A172 (cell line): ENCODE results near the gene S1PR4. TPM values are rescaled to one million over a fixed set of nuclear protein-coding genes. Genes with fewer than 3 reads are reported as not detected.
"Not testable (repeated sequence)": the region's sequence is repeated elsewhere in the genome, so short reads cannot be mapped to it uniquely, and the experiment has no call there.

Experiments
- DNase-seq: peaks from one replicate; pipeline ENCODE4 v3.0.0-alpha.2; 2015; ENCODE audit warnings: low spot score
- total RNA-seq: library from RNA; depleted of rRNA; stranded (reverse); fragments of >200 nt; shearing (Covaris generic); gene quantifications from 2 replicates; pipeline ENCODE4 v1.2.3, GENCODE V29; 2014

The S1PR4 gene
- total RNA-seq, 1 experiment from 2014 or later: 0.26 TPM

DNA sequence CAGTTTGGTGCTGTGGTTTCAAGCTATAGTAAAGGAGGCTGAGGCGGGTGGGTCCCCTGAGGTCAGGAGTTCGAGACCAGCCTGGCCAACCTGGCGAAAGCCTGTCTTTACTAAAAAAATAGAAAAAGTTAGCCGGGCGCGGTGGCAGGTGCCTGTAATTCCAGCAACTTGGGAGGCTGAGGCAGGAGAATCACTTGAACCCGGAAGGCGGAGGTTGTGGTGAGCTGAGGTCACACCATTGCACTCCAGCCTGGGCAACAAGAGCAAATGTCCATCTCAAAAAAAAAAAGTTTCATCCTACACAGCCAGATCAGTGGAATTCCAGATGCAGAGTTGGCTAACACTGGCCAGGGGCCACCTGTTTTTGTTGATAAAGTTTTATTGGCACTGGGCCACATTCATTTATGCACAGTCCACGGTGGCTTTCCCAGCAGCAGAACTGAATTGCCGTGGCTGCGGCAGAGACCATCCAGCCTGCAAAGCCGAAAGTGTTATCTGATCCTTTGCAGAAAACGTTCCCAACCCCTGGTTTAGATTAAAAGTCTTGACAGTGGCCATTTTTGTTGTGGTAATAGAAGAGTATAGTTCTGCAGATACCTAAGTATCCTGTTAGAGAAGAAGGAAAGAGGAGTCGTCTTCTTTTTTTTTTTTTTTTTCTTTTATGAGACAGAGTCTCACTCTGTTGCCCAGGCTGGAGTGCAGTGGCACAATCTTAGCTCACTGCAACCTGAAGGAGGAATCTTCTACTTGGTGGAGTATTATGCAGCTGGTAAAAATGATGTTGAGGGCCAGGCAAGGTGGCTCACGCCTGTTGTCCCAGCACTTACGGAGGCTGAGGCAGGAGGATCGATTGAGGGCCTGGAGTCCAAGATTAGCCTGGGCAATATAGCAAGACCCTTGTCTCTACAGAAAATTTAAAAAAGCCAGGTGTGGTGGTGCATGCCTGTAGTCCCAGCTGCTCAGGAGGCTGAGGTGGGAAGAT is 15.8 kb downstream of the S1PR4 start:
- DNase-seq: no peak

DNA sequence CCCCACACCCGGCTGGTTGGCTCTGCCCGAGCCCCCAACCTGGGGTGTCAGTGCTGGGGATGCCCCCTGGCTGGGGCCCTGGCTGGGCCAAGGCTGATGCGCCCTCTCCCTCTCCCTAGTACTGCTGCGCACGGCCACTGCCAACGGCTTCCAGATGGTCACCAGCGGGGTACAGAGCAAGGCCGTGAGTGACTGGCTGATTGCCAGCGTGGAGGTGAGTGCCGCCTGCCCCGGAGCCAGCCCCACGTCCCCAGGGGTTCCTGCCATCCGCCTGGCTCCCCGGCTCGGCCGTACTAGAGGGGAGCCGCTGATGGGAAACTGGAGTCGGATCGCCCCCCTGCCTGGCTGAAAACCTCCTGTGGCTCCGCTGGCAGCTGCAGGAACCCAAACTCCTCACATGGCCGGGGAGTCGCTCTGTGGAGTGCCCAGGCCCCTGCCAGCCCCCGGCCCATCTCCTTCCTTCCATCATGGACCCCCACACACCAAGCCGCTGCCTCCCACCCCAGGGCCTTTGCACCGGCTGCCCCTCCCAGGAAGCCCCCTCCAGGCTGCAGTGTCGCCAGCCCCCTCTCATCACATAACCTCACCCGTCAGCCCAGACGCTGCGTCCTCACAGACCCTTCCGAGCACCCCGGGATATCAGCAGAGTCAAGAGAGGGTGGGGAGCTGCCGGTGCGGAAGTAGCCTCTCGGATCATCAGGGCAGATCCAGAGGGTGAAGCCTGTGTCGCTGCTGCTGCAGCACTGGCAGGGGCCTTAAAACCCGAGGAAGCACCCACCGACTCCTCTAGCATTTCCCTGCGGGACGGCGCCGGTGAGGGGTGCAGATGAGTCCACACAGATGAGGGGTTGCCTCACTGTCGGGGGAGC is 17.7 kb downstream of the S1PR4 start:
- no peak for DNase-seq

DNA sequence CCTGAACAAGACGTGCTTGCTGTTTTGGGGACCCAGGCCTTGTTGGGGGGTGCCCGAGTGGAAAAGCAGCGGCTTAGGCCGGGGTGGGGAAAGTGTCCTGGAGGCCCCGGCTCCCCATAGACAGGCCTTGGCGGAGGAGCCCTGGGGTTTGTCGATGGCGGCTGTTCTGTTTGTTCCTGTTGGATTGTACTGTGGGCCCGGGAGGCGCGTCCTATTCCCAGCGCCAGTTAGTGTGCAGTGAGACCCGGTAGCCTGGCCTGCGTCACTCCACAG is 18.3 kb downstream of the S1PR4 start:
- DNase-seq: no peak

DNA sequence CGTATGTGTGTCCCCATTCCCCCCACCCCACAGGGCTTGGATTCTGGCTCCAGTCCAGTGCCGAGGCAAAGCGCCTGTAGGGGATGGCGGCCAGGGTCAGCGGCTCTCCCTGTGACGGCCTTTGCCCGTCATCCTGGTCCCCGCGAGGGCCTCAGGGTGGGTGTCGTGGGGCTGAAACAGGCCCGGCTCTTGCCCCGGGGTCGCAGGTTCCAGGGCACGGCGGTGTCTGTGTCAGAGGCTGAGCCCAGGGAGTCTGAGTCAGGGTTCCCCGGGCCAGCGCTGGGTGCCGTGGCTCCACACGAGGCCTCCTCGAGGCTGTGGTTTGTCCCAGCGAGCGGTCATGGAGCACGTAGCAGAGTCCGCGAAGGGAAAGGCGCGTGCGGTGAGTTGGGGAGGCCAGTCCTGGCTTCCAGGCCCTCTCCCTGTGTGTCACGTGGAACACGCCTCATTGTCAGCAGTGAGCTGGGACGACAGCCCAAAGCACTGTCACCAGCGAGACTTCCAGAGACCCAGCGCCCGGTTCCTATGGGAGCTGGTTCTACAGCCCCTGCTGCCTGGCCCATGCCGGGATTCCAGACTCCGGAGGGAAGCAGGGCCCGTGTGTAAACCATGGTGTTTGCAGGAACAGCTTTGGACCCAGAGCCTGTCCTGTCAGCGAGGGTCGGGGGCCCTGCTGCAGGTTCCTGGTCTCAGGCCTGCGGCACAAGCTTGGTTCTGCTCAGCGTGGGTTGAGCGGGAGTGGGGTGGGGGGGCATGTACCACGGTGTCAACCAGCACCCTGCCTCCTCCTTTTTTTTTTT is 20.5 kb downstream of the S1PR4 start:
- DNase-seq: no peak

DNA sequence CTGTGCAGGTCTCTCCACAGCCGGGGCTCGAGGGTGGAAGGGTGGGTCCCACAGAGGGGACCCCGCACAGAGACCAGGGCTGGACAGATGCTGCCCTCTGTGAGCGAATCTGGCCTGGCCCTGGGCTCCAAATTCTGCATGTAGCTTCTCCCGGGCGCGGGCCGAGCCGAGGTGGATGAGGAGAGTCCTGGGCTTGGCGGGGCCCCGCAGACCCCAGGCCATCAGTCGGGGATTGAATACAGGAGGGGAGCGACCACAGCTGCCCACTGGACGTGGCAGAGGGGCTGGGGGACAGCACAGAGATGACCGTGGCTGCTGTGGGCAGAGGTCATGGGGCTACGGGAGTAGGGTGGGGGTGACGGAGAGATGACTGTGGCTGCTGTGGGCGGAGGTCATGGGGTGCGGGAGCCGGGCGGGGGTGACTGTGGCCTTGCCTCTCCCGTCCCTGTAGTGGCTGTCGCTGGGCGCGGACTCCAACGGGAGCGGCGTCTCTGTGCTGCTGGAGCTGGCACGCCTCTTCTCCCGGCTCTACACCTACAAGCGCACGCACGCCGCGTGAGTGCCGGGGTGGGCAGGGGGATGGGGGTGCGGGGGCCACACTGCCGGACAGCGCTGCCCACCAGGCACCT is 22.6 kb downstream of the S1PR4 start:
- DNase-seq: no peak

DNA sequence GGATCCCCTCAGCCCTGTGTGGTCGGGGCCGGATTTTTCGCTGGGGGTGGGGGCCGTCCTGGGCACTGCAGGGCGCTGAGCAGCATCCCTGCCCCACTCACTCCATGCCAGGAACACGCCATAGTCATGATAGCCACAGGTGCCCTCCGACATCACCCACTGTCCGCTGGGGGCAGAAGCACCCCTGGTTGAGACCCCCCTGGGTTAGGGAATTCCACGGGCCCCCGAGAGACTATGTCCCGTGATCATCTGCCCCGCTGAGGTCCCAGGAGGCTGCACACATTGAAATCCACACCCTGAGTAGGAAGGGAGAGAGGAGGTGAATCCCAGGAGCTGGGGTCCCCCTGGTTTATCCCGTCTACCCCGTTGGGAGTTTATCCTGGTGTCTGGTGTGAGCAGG is 23.3 kb downstream of the S1PR4 start:
- DNase-seq: no peak

DNA sequence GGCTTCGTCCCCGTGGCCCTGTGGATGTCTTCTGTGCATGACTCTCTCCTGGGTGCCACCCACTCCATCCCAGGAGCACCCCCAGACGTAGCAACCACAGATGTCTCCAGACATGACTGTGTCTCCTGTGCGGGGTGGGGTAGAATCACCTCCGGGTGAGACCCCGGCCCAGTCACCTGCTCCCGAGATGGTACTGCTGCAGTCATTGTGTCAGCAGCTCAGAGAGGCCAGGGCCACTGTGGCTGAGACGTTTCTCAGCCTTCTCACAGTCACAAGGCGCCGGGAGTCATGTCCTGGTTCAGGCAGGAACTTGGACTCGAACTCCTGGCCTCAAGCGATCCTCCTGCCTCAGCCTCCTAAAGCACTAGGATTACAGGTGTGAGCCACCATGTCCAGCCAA is 23.8 kb downstream of the S1PR4 start:
- DNase-seq: no peak

DNA sequence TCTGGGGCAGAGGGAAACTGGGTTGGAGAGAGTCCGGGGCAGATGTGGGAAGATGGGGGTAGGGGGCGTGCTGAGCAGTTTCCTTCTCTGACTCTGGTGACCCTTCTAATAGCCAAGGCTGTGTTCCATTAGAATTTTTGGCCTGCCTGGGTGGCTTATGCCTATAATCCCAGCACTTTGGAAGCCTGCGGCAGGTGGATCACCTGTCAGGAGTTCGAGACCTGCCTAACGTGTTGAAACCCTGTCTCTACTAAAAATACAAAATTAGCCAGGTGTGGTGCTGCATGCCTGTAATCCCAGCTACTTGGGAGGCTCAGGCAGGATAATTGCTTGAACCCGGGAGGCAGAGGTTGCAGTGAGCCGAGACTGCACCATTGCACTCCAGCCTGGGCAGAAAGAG is 24.3 kb downstream of the S1PR4 start:
- DNase-seq: not testable (repeated sequence)

DNA sequence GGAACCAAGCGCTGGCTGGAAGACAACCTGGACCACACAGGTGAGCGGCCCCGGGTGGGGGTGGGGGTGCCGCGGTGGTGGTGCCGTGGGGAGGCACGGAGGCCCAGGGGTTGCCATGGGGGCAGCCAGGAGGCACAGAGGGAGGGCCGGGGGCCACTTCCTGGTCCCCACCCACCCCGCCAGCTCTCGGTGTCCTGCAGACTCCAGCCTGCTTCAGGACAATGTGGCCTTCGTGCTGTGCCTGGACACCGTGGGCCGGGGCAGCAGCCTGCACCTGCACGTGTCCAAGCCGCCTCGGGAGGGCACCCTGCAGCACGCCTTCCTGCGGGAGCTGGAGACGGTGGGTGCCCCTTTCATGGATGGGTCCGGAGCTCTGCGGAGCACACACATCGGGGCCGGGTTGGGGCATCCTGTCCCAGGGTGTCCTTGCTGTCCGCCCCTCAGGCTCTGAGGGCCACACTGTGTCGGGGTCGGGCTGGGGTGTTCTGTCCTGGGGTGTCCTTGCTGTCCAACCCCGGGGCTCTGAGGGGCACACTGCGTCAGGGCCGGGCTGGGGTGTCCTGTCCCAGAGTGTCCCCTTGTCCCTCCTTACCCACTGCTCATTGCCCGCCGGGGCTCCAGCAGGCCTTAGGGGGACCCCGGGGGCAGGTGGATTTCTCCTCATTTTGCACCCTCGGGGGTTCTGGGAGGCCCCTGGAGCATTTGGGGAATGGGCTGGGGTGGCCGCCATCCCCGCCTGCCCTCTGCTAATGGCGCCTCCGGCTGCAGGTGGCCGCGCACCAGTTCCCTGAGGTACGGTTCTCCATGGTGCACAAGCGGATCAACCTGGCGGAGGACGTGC is 25.5 kb downstream of the S1PR4 start:
- no peak for DNase-seq

DNA sequence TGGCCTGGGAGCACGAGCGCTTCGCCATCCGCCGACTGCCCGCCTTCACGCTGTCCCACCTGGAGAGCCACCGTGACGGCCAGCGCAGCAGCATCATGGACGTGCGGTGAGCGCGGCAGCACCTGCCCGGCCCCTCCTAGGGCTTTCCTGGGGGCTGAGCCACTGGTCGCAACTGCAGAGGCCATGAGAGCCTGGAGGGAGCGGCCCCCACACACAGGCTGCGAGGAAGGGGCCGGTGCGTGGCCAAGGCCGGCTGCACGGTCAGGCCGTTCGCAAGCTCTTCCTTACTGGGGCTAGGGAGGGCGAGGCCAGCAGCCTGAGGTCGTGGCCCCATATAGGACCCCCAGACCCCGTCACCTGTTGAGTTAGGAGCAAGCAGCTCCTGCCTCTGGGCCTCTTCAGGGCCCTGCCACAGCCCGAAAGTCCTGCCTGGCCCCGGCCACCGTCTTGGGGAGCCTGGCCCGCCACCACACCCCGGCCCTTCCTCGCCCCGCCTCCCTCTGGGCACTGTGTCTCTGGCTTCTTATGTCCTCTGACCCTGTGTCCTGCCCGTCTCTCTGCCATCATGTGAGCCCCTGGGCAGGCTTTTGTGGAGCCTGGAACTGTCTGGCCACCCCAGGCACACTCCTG is 26.2 kb downstream of the S1PR4 start:
- no peak for DNase-seq

DNA sequence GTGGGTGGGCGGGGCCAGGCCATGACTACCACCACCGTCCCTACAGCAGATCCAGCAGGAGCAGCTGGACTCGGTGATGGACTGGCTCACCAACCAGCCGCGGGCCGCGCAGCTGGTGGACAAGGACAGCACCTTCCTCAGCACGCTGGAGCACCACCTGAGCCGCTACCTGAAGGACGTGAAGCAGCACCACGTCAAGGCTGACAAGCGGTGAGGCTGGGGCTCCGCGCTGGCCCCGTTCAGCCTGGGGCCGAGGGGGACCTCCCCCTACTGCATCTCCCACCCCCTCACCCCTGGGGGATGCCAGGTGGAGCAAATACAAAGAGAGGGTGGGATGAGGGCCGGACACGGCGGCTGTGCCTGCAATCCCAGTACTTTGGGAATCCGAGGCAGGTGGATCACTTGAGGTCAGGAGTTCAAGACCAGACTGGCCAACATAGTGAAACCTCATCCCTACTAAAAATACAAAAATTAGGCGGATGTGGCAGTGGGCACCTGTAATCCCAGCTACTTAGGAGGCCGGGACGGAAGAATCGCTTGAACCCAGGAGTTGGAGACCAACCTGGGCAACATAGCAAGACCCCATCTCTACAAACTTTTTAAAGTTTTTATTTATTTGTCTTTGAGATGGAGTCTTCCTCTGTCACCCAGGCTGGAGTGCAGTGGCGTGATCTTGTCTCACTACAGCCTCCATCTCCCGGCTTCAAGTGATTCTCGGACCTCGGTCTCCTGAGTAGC is 27.8 kb downstream of the S1PR4 start:
- DNase-seq: no peak

DNA sequence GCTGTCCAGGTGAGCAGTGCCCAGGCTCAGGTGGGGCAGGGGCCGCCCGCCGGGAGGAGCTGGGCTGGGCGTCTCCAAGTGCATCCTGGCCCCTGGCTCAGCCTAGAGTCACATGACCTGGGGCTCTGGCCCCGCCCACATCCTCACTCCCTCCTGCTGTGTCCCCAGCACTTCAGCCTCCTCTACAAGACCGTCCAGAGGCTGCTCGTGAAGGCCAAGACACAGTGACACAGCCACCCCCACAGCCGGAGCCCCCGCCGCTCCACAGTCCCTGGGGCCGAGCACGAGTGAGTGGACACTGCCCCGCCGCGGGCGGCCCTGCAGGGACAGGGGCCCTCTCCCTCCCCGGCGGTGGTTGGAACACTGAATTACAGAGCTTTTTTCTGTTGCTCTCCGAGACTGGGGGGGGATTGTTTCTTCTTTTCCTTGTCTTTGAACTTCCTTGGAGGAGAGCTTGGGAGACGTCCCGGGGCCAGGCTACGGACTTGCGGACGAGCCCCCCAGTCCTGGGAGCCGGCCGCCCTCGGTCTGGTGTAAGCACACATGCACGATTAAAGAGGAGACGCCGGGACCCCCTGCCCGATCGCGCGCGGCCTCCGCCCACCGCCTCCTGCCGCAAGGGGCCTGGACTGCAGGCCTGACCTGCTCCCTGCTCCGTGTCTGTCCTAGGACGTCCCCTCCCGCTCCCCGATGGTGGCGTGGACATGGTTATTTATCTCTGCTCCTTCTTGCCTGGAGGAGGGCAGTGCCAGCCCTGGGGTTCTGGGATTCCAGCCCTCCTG is 29.1 kb downstream of the S1PR4 start:
- peak; percentile 43 for DNase-seq

DNA sequence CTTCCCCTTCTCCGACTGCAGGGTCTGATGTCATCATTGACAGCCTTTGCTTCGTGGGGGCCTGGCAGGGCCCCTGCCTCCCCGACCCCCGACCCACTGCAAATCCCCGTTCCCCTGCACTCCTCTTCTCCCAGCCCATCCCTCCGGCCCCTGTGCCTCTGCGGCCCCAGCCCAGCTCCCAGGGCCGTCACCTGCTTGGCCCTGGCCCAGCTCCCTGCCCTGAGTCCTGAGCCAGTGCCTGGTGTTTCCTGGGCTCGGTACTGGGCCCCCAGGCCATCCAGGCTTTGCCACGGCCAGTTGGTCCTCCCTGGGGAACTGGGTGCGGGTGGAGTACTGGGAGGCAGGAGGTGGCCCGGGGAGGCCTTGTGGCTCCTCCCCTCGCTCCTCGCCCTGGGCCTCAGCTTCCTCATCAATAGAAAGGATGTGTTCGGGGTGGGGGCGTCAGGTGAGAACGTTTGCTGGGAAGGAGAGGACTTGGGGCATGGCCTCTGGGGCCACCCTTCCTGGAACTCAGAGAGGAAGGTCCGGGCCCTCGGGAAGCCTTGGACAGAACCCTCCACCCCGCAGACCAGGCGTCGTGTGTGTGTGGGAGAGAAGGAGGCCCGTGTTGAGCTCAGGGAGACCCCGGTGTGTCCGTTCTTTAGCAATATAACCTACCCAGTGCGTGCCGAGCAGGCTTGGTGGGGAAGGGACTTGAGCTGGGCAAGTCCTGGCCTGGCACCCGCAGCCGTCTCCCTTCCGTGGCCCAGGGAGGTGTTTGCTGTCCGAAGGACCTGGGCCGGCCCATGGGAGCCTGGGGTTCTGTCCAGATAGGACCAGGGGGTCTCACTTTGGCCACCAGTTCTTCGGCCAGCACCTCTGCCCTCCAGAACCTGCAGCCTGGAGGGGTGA is 30.0 kb downstream of the S1PR4 start:
- DNase-seq: no peak

DNA sequence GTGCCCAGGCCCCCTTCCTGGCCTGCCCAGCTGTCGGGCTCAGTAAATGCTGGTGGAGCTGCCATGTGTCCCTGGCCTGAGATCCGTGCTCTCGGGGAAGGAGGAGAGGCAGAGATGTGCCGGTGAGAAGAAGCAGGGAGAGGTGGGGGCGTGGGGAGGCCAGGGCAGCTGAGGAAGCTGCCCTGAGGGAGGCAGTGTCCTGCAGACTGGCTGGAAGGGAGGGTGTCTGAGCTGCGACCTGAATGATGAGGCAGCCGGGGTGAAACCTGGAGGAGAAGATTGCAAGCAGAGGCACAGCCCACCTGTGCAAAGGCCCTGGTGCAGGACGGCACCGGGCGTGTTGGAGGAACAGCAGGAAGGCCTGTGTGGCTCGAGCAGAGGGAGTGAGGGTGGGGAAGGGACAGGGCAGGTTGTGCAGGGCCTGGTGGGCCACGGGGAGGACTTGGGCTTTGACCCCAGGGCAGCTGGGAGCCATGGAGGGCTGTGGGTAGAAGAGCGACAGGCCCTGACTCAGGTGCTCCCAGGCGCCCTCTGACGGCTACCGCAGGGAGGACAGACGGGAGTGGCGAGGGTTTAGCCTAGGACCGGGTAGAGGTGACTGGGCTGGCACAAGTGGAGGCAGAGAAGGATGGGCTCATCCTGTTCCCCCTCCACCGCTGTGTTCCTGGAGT is 31.9 kb downstream of the S1PR4 start:
- DNase-seq: peak; percentile 32

DNA sequence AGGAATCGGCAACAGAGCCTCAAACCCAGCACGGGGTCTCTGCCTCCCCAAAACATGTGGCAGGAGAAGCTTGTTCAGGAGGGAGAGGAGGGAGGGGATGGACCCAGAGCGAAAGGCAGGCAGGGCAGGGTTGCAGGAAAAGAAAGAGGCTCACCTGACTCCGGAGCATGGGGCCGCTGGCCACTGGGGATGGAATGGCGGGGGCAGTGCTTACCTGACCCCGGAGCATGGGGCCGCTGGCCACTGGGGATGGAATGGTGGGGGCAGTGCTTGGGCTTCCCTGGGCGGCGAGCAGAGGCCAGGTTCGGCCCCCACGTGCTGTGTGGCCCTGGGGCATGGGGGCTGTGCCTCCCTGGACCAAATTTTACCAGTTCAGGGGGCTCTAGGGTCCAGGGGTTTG is 32.6 kb downstream of the S1PR4 start:
- DNase-seq: no peak

DNA sequence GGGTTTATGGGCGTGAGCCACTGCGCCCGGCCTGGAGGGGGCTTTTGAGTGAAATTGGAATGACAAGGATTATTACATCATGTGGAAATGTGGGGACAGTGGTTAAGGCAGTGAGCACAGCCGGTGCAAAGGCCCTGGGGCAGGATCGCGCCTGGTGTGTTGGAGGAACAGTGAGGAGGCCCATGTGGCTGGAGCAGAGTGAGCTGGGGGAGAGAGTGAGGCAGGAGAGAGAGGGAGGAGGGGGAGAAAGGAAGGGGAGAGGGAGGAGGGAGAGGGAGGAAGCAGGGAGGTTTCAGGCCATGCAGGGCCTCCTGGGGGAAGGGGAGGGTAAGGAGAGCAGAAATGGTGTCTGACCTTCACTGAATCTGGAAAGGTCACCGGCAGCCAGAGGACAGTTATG is 34.6 kb downstream of the S1PR4 start:
- no peak for DNase-seq

DNA sequence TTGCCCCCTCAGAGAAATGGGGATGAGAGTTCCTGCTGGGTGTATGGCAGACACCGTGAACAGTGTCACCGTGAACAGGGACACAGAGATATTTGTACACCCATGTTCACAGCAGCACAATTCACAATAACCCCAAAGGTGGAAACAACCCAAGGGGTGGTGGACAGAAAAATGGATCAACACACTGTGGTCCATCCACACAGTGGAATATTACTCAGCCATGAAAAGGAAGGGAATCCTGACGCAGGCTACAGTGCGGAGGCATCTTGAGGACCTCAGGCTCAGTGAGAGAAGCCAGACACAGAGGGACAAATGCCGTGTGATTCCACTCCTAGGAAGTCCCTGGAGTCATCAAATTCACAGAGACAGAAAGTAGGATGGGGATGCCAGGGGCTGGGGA is 38.3 kb downstream of the S1PR4 start:
- no peak for DNase-seq
